Measurements from ENCODE around the gene CASS4.

CASS4 gene

GRCh38 chr20:56431471-56431870 is 19.4 kb downstream of the CASS4 start:
- no peak for DNase-seq (ENCODE audit: low read depth)
- no peak for TF ChIP-seq CTCF (IDR thresholded peaks at IDR 0.05; ENCODE audit: control insufficient read depth, extremely low read depth, insufficient read depth)
- H3K4me3 ChIP-seq (ENCODE audit: low read depth, low read length), result no peak overlapping the region

GRCh38 chr20:56433221-56433879 is 21.3 kb downstream of the CASS4 start:
- no peak for TF ChIP-seq CTCF (IDR thresholded peaks at IDR 0.05; ENCODE audit: control insufficient read depth, extremely low read depth, insufficient read depth)
- no peak for DNase-seq (ENCODE audit: low read depth)
- no peak overlapping the region for H3K4me3 ChIP-seq (ENCODE audit: low read depth, low read length)

- no peak for TF ChIP-seq CTCF (IDR thresholded peaks at IDR 0.05; ENCODE audit: control insufficient read depth, extremely low read depth, insufficient read depth)
- no peak overlapping the region for H3K4me3 ChIP-seq (ENCODE audit: low read depth, low read length)
- no peak for DNase-seq (ENCODE audit: low read depth)
These were observed 21.8 kb downstream of the CASS4 start for GRCh38 chr20:56433880-56434255.

GRCh38 chr20:56437196-56437960 is 25.3 kb downstream of the CASS4 start:
- no peak for DNase-seq (ENCODE audit: low read depth)
- no peak overlapping the region for H3K4me3 ChIP-seq (ENCODE audit: low read depth, low read length)

GRCh38 chr20:56438284-56438683 is 26.2 kb downstream of the CASS4 start:
- no peak for DNase-seq (ENCODE audit: low read depth)
- H3K4me3 ChIP-seq (ENCODE audit: low read depth, low read length), result no peak overlapping the region
- TF ChIP-seq CTCF (IDR thresholded peaks at IDR 0.05; ENCODE audit: control insufficient read depth, extremely low read depth, insufficient read depth), result no peak

More at GRCh38 chr20:56437196-56437960, 25.3 kb downstream of the CASS4 start:
- no peak for TF ChIP-seq CTCF (IDR thresholded peaks at IDR 0.05; ENCODE audit: control insufficient read depth, extremely low read depth, insufficient read depth)

- no peak for DNase-seq (ENCODE audit: low read depth)
- no peak overlapping the region for H3K4me3 ChIP-seq (ENCODE audit: low read depth, low read length)
- TF ChIP-seq CTCF (IDR thresholded peaks at IDR 0.05; ENCODE audit: control insufficient read depth, extremely low read depth, insufficient read depth), result no peak
These were observed 27.8 kb downstream of the CASS4 start for GRCh38 chr20:56439771-56440291.
